HepG2 (cell line): ENCODE data around the gene POLR2B. TPM values are rescaled to one million over a fixed set of nuclear protein-coding genes. Genes with fewer than 3 reads are reported as not detected.

Experiments
- ATAC-seq: fragments of 200-7000 bp; cut with Tn5 transposase; 3 replicates; pipeline ENCODE4 v1.9.1; 2020; ENCODE audit warnings: mild to moderate bottlenecking, moderate library complexity
- BruUV-seq: library from RNA; stranded (reverse); fragments of 400-500 nt; replicated peaks from 2 replicates; lab custom pipeline; 2021; lab: Mats Ljungman, UMichigan
- CTCF ChIA-PET: fragments of 300-600 bp; formaldehyde crosslinking; extraction: SDS; loops from one replicate; lab custom pipeline; 2021; ENCODE audit warnings: low total read pairs, inconsistent platforms, low intra/inter-chr PET ratio; lab: Yijun Ruan, JAX
- POLR2A ChIA-PET: fragments of 350-600 bp; sonication (Branson Sonifier 250); formaldehyde crosslinking; loops from one replicate; lab custom pipeline; 2020; ENCODE audit warnings: antibody characterized with exemption, inconsistent platforms; lab: Yijun Ruan, JAX
- DNase-seq: peaks from one replicate; pipeline ENCODE4 v3.0.0-alpha.2; 2015; ENCODE audit warnings: low spot score
- FAIRE-seq: peaks from 3 replicates; lab custom pipeline; 2011; peaks lifted over from hg19 to GRCh38; lab: Jason Lieb, UNC
- H2AFZ ChIP-seq: one replicate; pipeline ENCODE4 v1.6.1; 2011; ENCODE audit warnings: low read length, inconsistent platforms
- H3K27ac ChIP-seq: fragments of 300-600 bp; 3 replicates; pipeline ENCODE4 v1.8.0; 2011; ENCODE audit warnings: mixed run types, mild to moderate bottlenecking, mixed read lengths, low read length, inconsistent platforms; ENCODE audit not compliant: insufficient read depth; ENCODE audit errors: extremely low read length
- H3K27me3 ChIP-seq, 2 experiments: fragments of 200-600 bp in 1 of 2; 2 replicates in 1 of 2; 3 replicates in 1 of 2; pipeline versions ENCODE4 v1.6.0 to v1.8.0; 2011; ENCODE audit warnings: low read length in 2 of 2, mild to moderate bottlenecking in 2 of 2, moderate library complexity in 2 of 2, inconsistent platforms in 1 of 2; ENCODE audit not compliant: insufficient read depth in 2 of 2, control insufficient read depth in 1 of 2
- H3K36me3 ChIP-seq, 2 experiments: fragments of 200-600 bp in 1 of 2; replicated peaks in 1 of 2; 2 replicates in 1 of 2; 3 replicates in 1 of 2; pipeline versions ENCODE4 v1.5.1 to v1.8.0; 2011; ENCODE audit warnings: low read length in 2 of 2, inconsistent platforms in 1 of 2; ENCODE audit not compliant: insufficient read depth in 2 of 2, control insufficient read depth in 1 of 2
- H3K4me1 ChIP-seq: 2 replicates; pipeline ENCODE4 v1.5.1; 2012; ENCODE audit warnings: low read length, inconsistent platforms; ENCODE audit not compliant: insufficient read depth
- H3K4me2 ChIP-seq: 2 replicates; pipeline ENCODE4 v1.6.0; 2011; ENCODE audit warnings: low read depth, low read length, inconsistent platforms
- H3K4me3 ChIP-seq, 3 experiments: fragments of 200-600 bp in 1 of 3; sonication (generic), shearing (Covaris generic) in 1 of 3; replicated peaks in 1 of 3; 2 replicates each; pipeline ENCODE4 v1.5.1; 2011 to 2016; ENCODE audit warnings: low read length in 3 of 3, inconsistent platforms in 2 of 3, low read depth in 2 of 3, mild to moderate bottlenecking in 2 of 3, control low read depth in 1 of 3, mixed read lengths in 1 of 3; ENCODE audit not compliant: insufficient read depth in 1 of 3
- H3K79me2 ChIP-seq: one replicate; pipeline ENCODE4 v1.6.1; 2011; ENCODE audit warnings: low read length, inconsistent platforms; ENCODE audit not compliant: insufficient read depth
- H3K9ac ChIP-seq: 2 replicates; pipeline ENCODE4 v1.6.0; 2011; ENCODE audit warnings: mild to moderate bottlenecking, low read depth, low read length, inconsistent platforms; ENCODE audit not compliant: insufficient read depth
- H3K9me3 ChIP-seq: 2 replicates; pipeline ENCODE4 v1.5.1; 2012; ENCODE audit warnings: mild to moderate bottlenecking, low read length
- H4K20me1 ChIP-seq: 2 replicates; pipeline ENCODE4 v1.6.0; 2011; ENCODE audit warnings: inconsistent platforms, mild to moderate bottlenecking, low read length, moderate library complexity; ENCODE audit not compliant: insufficient read depth
- KAT8 ChIP-seq: IDR thresholded peaks from 2 replicates; pipeline ENCODE4 v1.6.1; 2016; ENCODE audit warnings: missing genetic modification reagents, missing compliant biosample characterization
- MAFK ChIP-seq, 2 experiments: IDR thresholded peaks in 1 of 2; conservative IDR thresholded peaks in 1 of 2; 2 replicates each; pipeline ENCODE4 v1.6.1; 2011; ENCODE audit warnings: improper control_type of control experiment in 2 of 2, low read length in 2 of 2
- ZNF260 ChIP-seq: sonication (generic); formaldehyde crosslinking; IDR thresholded peaks from 2 replicates; pipeline ENCODE4 v1.4.0; 2020; ENCODE audit warnings: missing genetic modification reagents, low read depth, mild to moderate bottlenecking, borderline replicate concordance
- WGBS: methylation state at CpG from one replicate; pipeline ENCODE4 v1.1.6; 2017; ENCODE audit warnings: low lambda C conversion rate; 5-methylcytosine and 5-hydroxymethylcytosine counted together
- in situ Hi-C: cut with HindIII; loops from 2 replicates; pipeline ENCODE4 v1.10.0; 2017; ENCODE audit warnings: low pct_unique_long_range_greater_than_20kb; ENCODE audit not compliant: extremely low pct_ligation_motif_present
- intact Hi-C: fragments of 100-400 bp; cut with micrococcal nuclease; formaldehyde crosslinking; loops from one replicate; pipeline ENCODE4 v1.10.0; 2022; ENCODE audit not compliant: unreplicated experiment
- polyA plus RNA-seq, 8 experiments: library from polyadenylated mRNA; depleted of rRNA in 3 of 8; stranded (reverse) in 7 of 8; unstranded in 1 of 8; fragments of >200 nt; fragmentation: Illumina TruSeq in 4 of 8; extraction: Trizol in 4 of 8; gene quantifications; 2 replicates each; pipeline versions ENCODE4 v1.2.1 to v1.2.3, GENCODE V29; 2011 to 2016; ENCODE audit warnings: low read depth in 4 of 8, missing spikeins in 1 of 8, mixed read lengths in 1 of 8; ENCODE audit not compliant: insufficient read depth in 1 of 8
- total RNA-seq, 5 experiments: library from RNA; depleted of rRNA; stranded (reverse); fragments of >200 nt; fragmentation: Illumina TruSeq; extraction: Trizol; gene quantifications; 2 replicates each; pipeline ENCODE4 v1.2.3, GENCODE V29; 2016; ENCODE audit warnings: low read depth in 1 of 5
- TF ChIP-seq, protein P1 (sequence below): sonication (generic); formaldehyde crosslinking; IDR thresholded peaks from 2 replicates; pipeline ENCODE4 v1.5.1; 2020; ENCODE audit warnings: mild to moderate bottlenecking, missing genetic modification reagents, borderline replicate concordance

Gene POLR2B
- total and polyA plus RNA-seq, 2 of the 13 experiments (the other 11 are each of a cell fraction or from before 2014, with no cell fraction given): 70.6 to 116 TPM

DNA sequence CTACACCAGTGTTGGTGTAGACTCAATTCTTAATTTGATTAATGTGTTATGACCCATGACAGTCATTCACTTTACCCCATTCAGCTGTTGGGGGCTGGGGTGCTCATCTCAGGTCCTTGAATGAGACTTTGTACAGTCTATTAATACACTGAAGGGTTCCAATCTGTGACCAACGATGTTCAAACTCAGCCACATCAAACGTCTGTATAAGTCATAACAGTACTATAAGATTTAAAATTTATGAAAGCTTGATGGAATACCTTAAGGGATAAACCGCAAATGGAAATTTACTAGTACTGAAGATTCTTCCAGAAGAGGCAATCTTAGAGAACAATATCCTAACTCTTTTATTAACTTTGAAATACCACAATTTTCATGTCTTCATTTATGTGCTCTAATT lies 37.3 kb upstream of the POLR2B start:
- no peaks in the 10 kb centered on the region for H3K27me3 ChIP-seq
- TF ChIP-seq MAFK (conservative IDR thresholded peaks at IDR 0.05 in 1 of 2, IDR thresholded peaks at IDR 0.05 in 1 of 2; ENCODE audit: low read length in 2 of 2) (no peak), ZNF260 (CRISPR knock-in tag) (no peak), KAT8 (CRISPR knock-in tag) (no peak)
- TF ChIP-seq, protein P1, sequence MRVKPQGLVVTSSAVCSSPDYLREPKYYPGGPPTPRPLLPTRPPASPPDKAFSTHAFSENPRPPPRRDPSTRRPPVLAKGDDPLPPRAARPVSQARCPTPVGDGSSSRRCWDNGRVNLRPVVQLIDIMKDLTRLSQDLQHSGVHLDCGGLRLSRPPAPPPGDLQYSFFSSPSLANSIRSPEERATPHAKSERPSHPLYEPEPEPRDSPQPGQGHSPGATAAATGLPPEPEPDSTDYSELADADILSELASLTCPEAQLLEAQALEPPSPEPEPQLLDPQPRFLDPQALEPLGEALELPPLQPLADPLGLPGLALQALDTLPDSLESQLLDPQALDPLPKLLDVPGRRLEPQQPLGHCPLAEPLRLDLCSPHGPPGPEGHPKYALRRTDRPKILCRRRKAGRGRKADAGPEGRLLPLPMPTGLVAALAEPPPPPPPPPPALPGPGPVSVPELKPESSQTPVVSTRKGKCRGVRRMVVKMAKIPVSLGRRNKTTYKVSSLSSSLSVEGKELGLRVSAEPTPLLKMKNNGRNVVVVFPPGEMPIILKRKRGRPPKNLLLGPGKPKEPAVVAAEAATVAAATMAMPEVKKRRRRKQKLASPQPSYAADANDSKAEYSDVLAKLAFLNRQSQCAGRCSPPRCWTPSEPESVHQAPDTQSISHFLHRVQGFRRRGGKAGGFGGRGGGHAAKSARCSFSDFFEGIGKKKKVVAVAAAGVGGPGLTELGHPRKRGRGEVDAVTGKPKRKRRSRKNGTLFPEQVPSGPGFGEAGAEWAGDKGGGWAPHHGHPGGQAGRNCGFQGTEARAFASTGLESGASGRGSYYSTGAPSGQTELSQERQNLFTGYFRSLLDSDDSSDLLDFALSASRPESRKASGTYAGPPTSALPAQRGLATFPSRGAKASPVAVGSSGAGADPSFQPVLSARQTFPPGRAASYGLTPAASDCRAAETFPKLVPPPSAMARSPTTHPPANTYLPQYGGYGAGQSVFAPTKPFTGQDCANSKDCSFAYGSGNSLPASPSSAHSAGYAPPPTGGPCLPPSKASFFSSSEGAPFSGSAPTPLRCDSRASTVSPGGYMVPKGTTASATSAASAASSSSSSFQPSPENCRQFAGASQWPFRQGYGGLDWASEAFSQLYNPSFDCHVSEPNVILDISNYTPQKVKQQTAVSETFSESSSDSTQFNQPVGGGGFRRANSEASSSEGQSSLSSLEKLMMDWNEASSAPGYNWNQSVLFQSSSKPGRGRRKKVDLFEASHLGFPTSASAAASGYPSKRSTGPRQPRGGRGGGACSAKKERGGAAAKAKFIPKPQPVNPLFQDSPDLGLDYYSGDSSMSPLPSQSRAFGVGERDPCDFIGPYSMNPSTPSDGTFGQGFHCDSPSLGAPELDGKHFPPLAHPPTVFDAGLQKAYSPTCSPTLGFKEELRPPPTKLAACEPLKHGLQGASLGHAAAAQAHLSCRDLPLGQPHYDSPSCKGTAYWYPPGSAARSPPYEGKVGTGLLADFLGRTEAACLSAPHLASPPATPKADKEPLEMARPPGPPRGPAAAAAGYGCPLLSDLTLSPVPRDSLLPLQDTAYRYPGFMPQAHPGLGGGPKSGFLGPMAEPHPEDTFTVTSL (CRISPR knock-in tag): no peak
- TF ChIP-seq, all 625 proteins: peak for 0
- POLR2A ChIA-PET: no interaction called here
- Histone ChIP-seq H3K4me1 (no peaks in the 10 kb centered on the region), H3K9me3 (no peaks in the 10 kb centered on the region), H3K4me3 (no peak overlapping the region), H3K36me3 (peaks cover 4 to 5% of the 10 kb centered on the region in 2 experiments; a peak in 3 of 5 replicates), H3K79me2 (no peaks in the 10 kb centered on the region), H3K9ac (no peak overlapping the region), H3K27ac (no peak overlapping the region), H2AFZ (no peak overlapping the region), H3K4me2 (no peak overlapping the region), H4K20me1 (no peaks in the 10 kb centered on the region)
- TSS peak; percentile 47 for BruUV-seq
- in situ Hi-C loops: no loop called here
- 75% methylated on average over 3 of the region's 3 CpGs for WGBS
- intact Hi-C loops: no loop called here
- DNase-seq (no peak), ATAC-seq (no peak), FAIRE-seq (no peak)
- CTCF ChIA-PET: no interaction called here
